MM.1S (cell line): ENCODE results near the gene ADAMTS9.

Experiments
- EZH2 ChIP-seq: fragments of 300-600 bp; sonication (generic); optimal IDR thresholded peaks from 2 replicates; pipeline ENCODE3; 2017; ENCODE audit warnings: low read depth, mild to moderate bottlenecking, antibody characterized with exemption, low read length, mixed read lengths
- TF ChIP-seq, protein P1 (sequence below): fragments of 300-600 bp; sonication (generic); IDR thresholded peaks from 2 replicates; pipeline ENCODE4 v1.5.1; 2016; ENCODE audit warnings: antibody characterized with exemption, low read length, mixed read lengths

DNA sequence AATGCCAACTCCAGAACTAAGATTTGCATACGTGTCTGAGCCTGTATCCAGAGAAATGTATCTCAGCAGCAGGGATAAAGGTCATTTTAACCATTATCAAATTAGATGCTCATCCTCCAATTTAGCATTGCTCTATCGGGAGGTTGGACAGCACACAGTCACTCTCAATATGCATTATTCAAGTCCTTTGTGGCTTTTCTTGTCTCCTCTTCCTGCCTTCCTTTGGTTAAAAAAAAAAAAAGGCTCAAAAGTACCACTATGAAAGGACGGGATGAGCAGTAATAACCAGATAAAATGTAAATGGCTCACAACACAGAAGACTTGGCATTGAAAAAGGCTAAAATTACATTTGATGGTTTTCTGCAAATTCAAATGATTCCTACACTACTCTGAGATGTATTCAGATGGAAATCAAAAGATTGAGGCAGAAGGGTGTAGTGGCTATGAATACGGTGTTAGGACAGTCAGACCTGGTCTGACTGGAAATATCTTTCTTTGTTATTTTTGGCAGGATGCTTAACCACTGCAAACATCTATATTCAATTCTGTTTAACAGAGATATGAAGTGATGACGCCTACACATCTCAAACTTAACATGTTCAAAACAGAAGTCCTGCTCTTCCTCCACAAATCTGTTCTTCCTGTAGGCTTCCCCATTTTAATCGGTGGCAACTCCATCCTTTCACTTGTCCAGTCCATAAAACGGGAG, 109.6 kb downstream of the ADAMTS9 start:
- TF ChIP-seq, protein P1, sequence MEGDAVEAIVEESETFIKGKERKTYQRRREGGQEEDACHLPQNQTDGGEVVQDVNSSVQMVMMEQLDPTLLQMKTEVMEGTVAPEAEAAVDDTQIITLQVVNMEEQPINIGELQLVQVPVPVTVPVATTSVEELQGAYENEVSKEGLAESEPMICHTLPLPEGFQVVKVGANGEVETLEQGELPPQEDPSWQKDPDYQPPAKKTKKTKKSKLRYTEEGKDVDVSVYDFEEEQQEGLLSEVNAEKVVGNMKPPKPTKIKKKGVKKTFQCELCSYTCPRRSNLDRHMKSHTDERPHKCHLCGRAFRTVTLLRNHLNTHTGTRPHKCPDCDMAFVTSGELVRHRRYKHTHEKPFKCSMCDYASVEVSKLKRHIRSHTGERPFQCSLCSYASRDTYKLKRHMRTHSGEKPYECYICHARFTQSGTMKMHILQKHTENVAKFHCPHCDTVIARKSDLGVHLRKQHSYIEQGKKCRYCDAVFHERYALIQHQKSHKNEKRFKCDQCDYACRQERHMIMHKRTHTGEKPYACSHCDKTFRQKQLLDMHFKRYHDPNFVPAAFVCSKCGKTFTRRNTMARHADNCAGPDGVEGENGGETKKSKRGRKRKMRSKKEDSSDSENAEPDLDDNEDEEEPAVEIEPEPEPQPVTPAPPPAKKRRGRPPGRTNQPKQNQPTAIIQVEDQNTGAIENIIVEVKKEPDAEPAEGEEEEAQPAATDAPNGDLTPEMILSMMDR = no peak
- TF ChIP-seq EZH2 = no peak
